Stimulated activated CD4-positive, alpha-beta T cell treated with anti-CD3 and anti-CD28 coated beads, Interleukin-15, amount 100 ng/mL, for 1 hour (primary cell): Measurements from ENCODE around the gene CNIH3.

Source experiments
- DNase-seq, 2 donors: peaks; one replicate each; pipeline ENCODE4 v3.0.0-alpha.2; 2020; ENCODE audit warnings: low read depth in 1 of 2, low spot score in 1 of 2

CNIH3 gene

DNA sequence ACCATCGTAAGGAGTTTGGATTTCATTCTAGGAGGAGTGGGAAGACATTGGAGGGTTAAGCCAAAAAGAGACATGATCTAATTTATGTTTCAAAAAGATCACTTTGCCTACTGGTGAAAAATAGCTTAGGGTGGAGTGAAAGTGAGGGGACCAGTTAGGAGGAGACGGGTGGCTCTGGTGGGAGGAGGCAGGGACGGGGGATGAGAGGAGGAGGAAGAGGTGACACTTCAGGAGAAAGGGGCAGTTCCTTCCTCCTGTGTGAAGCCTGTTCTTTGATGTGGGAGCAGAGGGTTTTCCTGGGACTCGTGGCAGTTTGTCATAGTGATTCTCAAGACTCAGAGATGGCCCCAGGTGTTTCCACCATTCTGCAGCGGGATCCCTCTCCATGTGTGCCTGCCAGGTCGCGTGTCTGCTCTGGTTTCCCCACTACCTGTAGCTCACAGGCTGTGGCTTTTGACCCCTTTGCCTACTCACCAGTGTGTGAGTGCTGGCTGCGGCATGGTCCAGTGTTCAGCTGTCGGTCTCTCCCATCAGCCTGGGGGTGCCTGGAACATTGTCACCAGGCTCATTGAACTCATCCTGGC lies 102.4 kb downstream of the CNIH3 start:
- DNase-seq, result no peak

- no peak for DNase-seq
These were observed 103.6 kb downstream of the CNIH3 start for GRCh38 chr1:224719716-224720115.

GRCh38 chr1:224720216-224720615 lies 104.1 kb downstream of the CNIH3 start:
- DNase-seq, result no peak

DNA sequence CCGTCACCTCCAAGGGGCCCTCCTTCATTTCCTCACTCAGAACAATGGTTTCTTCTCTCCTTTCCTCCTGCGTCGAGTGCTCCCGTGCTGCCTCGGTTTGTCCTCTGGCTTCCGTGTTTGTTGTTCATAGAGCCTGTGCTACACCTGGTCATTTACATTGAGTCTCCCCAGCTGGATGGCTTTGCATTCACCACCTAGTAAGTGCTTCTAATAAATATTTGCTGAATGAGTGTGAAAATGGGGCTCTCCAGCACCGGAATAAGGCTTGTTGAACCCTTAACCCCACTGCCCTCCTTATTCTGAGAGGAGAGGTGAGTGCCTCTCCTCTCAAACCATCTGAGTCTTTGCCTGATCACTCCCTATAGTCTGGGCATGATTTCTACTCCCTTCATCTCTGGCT lies 104.9 kb downstream of the CNIH3 start:
- DNase-seq, result no peak

GRCh38 chr1:224722838-224723237 lies 106.7 kb downstream of the CNIH3 start:
- no peak for DNase-seq

GRCh38 chr1:224724566-224724965 lies 108.4 kb downstream of the CNIH3 start:
- DNase-seq, result no peak

DNA sequence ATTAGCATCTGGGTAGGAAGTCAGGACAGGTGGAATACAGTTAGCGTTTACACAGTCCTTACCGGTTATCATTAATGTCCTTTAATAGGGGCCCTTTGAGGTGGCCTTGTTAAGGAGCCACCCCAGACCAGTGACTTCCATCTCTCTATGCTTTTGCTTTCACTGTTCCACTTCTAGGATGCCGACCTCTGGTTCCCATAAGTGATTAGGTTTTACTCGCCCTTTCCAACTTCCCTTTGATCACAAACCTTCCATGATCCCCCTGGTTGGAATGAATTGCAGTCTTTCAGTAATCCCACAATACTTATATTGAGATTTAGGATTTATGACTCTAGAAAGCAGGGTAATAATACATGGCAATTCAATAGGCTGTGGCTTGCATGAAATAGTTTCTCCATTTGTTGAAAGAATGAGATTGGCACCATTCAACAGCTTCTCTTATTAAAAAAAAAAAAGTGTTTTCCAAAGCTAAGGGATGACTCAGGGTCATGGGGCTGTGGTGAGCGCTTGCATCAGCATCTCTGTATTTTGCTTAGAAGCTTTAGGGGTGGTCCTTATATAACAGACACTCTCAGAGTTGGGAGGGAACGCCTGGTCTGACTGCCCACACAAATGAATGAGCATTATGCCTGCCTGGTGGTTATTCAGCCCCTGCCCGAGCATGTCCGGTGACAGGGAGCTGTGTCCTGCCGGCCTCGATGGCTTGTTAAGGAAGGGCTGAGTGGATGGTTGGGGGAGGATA lies 110.5 kb downstream of the CNIH3 start:
- DNase-seq, result no peak

GRCh38 chr1:224727351-224728289 lies 111.5 kb downstream of the CNIH3 start:
- no peak for DNase-seq

- DNase-seq, result no peak
These were observed 114.4 kb downstream of the CNIH3 start for GRCh38 chr1:224730540-224730939.

GRCh38 chr1:224730965-224731364 lies 114.8 kb downstream of the CNIH3 start:
- DNase-seq, result no peak

GRCh38 chr1:224731633-224732032 lies 115.5 kb downstream of the CNIH3 start:
- no peak for DNase-seq

DNA sequence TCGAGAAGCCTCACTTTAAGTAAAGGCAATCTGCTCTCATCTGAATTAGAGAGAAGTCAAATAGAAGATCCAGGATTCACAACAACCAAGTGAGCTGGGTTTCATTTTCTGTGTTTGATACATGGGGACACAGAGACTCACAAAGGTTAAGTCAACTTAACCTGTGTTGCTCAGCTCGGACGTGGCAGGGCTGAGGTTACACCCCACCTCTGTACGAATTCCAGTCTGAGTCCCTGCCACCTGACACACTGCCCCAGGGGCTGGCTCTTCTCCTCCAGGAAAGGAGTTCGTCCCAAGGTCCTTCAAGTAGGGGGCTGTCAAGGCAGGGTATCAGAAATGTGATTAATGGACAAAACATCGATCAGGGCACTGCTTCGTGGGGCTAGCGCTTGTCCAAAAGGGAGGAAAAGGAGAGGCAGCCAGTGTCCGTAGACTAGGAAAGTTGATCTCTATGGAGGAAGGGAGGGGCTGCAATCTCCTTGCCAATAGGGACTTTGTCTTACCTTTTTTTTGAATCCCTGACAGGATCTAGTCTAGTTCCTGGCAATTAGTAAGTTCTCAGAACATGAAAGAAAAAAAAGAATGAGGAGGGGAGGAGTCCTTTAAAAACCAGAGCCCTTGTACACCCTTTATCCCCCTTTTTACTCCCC lies 116.4 kb downstream of the CNIH3 start:
- DNase-seq, result no peak

GRCh38 chr1:224733027-224733911 lies 117.2 kb downstream of the CNIH3 start:
- DNase-seq, result no peak

GRCh38 chr1:224734261-224734935 lies 118.3 kb downstream of the CNIH3 start:
- DNase-seq, result no peak

GRCh38 chr1:224735159-224735558 lies 119.0 kb downstream of the CNIH3 start:
- DNase-seq, result no peak

- no peak for DNase-seq
These were observed 120.7 kb downstream of the CNIH3 start for GRCh38 chr1:224736619-224737352.

DNA sequence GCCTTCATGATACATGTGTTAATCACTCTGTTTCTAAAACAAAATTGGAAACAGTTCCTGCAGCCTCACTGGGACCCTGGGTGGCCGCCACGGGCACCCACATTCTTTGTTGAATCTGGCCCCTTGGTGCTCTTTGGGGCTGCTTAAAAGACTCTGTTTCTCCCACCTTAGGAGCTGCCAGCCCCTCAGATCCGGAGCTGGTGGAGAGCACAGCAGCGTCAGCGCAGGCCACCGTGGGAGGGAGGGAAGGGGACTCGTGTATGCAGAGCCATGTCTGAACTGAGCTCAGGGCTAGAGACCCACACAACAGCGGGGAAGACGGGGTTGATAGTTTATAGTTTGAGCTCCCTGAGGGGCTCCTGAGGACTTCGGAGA lies 121.2 kb downstream of the CNIH3 start:
- no peak for DNase-seq

- DNase-seq, result no peak
These were observed 123.3 kb downstream of the CNIH3 start for GRCh38 chr1:224739303-224739996.
